Stimulated activated naive CD4-positive, alpha-beta T cell (primary cell): ENCODE measurements around the gene EPB41L5.
"Not testable (repeated sequence)": the region's sequence is repeated elsewhere in the genome, so short reads cannot be mapped to it uniquely, and the experiment has no call there.

ENCODE experiments used
- DNase-seq, 6 experiments: peaks; one replicate each; lab custom pipeline; 2025; lab: John Stamatoyannopoulos, UW

The EPB41L5 gene

GRCh38 chr2:120199817-120200459, 187.1 kb downstream of the EPB41L5 start:
- DNase-seq: not testable (repeated sequence)

DNA sequence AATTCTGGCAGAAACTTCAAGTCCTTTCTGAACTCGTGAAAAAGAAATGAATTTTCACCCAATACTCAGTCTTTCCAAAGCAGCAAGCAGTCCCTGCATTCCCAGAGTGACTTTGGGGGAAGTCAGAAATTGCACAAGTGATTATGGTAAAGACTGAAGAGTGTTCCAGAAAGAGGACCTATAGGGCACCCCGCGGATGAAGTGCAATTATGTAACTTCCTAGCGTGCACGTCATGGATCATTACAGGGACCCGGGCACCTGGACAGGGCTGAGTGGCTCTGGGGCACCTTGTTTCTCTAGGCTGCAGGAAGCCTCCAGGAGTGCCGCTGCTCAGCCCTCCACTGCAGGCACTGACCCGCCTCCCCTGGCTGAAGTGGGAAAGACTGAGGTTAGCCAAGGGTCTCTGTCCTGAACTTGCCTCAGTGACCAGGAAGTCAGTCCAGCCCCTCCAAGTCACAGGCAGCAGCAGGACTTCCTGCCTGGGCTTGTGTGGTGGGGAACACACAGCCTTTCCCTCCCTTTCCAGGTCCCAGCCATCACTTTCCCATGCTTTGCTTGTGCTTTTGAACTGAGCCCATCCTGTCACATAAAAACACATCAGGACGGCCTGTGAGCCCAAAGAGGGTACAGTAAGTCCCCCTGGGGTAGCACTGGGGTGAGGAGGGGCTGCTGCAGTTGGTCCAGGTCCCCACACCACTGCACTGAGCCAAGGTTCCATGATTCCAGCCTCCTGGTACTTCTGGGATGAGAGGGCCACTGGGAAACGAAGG, 190.6 kb downstream of the EPB41L5 start:
- no peak for DNase-seq

DNA sequence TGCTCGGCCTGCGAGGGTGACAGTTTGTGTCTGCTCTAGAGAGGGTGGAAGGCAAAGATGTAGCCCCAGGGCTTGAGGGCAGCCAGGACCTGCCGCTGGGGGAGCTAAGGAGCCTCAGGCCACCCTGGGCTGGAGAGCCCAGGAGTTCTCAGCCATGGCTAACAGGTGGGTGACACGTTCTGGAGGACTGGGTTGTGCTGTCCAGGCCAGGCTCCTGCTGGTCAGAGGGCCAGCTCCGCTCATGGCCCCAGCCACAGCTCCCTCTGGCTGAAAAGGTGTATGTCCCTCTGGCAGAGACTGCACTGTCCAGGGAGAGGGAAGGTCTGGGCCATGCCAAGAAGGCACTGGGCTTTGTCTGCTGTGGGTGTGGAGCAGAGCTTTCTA, 191.1 kb downstream of the EPB41L5 start:
- DNase-seq: no peak

GRCh38 chr2:120204417-120204816, 191.5 kb downstream of the EPB41L5 start:
- DNase-seq: no peak

GRCh38 chr2:120204945-120205670, 192.2 kb downstream of the EPB41L5 start:
- no peak for DNase-seq

- DNase-seq: peak in 1 of 6 experiments; percentile 3
Observed at GRCh38 chr2:120206022-120206581, 193.2 kb downstream of the EPB41L5 start.

DNA sequence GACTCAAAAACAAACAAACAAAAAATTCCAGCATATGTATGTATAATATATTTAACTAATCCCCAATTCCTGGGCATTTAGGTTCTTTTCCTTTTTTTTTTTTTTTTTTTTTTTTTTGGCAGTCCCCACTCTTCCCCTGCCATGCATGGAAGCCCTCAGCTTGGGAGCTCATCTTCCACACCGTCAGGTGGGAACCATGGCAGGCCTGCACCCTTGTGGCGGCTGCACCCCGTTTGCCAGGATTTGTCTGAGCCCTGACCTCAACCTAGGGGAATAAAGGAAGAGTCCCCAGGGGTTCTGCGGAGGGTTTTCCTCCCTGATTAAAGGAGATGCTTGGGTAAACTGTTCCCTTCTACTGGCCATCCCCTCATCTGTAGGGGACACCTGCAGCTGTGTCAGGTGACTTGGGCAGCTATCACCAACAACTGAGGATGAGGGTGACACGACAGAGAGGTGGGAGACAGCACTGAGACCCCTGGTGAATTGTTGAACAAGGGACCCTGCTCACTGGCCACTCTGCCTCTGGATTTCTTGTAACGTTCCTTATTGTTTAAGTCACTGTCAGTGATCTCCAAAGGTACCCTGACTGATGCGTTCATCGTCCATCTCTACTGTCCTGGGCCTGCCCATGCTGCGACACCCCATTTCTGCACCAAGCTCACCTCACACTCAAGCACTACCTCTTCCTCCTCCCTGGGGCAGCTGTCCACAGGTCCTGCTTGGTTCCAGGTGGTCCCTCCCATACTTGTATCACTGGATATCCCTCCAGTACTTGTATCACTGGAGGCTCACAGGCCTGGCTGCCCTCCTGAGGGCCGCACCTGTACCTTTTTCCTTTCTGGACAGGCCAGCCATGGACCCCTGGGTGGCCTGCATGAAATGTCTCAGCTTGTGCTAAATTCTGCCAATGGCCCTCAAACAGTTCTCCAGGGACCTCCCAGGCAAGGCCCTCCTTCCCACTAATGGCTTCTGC, 195.8 kb downstream of the EPB41L5 start:
- DNase-seq: no peak

- no peak for DNase-seq
Observed at GRCh38 chr2:120209427-120210269, 196.8 kb downstream of the EPB41L5 start.

- DNase-seq: no peak
Observed at GRCh38 chr2:120210270-120210693, 197.4 kb downstream of the EPB41L5 start.

GRCh38 chr2:120218181-120218580, 205.3 kb downstream of the EPB41L5 start:
- DNase-seq: no peak

DNA sequence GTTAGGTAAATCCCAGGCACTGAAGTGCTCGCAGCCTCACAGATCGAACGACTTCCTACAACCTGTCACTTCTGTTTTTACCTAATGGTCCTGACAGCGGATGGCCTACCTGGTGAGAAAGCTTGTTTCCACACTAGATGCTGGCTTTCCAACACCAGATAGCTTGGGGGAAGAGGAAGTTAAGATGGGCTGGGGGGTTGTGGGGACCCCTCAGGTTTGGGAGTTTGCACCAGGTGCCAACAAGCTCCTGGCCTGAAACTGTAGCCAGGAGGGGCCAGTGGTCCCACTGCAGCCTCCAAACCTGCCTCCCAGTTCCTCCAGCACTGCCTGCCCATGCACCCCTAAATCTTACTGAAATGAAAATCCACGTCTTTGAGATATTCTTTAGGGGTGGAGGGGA, 206.4 kb downstream of the EPB41L5 start:
- no peak for DNase-seq

DNA sequence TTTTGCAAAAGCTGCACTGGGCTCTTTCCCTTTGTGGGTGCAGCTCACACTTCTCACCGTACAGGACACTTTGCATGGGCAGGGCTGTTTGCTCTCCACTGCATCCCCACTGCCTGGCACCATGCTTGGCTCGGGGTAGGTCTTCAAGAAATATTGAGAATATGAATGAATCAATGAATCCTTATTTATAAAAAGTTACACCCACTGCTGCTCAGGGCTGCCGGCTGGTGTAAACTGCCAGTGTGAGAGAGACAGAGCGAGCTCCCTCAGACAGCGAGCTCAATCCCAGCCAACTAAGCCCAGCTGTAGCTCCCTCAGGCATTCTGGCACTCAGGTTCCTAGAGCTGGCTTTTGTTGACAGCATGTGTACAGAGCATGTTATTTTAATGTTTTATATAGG, 206.9 kb downstream of the EPB41L5 start:
- DNase-seq: no peak

DNA sequence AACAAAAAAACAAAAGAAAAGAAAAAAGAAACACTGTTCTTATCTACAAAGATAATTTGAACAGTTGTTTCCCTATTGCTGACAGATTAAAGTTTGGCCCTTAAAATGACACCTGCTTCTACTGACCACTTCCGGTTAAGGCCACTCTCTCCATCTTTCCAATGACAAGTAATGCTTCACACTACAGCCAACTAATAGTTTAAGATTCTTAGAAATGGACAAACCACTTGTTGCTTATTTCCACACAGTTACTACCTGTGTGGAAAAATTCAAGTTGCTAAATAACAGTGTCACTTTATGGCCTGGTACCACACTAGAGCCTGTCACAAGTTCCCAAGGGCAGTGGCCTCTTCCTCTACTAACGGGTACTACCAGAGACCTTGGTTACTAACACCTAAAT, 207.9 kb downstream of the EPB41L5 start:
- no peak for DNase-seq

DNA sequence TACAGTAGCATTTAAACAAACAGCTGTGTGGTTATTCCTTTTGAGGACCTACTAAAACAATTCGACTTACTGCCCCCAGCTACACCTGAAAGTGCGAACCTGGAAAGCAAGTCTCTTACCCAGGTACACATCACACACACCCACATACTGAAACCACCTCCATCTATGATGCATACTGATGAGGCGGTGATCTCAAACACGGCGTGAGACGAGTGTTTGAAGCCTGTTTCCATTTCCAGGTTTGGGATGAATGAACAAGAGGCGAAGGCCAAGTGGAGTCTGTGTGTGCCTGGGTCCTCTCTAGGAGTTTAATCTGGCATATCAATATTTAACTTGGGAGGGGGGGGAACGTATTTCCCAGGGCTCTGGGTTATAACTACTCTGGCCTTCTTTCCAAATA, 208.7 kb downstream of the EPB41L5 start:
- no peak for DNase-seq

- DNase-seq: no peak
Observed at GRCh38 chr2:120222186-120223033, 209.5 kb downstream of the EPB41L5 start.

DNA sequence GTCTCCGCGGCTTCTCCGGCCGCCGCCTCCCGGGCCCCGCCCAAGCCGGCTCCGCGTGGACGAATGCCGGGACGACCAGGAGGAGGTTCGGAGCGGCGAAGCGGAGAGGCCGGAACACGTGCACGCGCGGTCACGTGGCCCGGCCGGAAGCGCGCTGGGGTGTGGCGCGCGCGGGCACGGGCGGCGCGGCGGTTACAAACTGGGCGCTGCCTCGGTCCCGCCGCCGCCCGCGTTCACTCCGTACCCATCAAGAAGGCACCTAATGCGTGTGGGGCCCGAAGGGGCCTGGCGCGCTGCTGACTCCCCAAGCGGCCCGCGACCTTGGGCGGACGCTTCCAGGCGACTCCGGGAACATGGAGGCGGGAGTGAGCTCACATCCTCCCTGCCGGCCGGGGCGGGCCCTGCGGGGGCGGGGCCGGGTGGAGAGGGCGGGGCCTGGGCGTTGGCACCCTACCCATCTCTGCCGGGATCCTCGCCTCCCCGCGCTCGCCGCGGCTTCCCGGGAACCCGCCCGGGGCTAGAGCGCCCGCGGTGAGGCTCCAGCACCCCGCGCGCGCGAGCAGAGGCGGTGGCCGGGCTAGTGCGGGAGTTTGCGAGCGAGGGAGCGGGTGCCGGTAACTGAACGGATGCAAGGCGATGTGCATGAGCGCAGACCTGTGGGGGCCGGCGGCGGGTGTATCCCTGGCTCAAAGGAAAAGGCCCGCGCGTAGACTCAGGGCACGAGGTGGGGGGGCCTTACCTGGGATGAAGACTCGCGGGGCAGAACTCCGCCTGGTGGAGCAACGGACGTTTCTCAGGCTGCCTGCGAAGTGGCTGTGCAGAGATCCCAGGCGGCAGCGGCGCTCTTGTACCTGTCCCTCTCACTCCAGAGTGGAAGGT, 210.4 kb downstream of the EPB41L5 start, which contains the start of gene TMEM185B:
Gene TMEM185B, minus strand, starts transcription at position 367 of the 879 bp plus-strand sequence. CDS start 424 bp downstream, outside the sequence.
- peak; percentile 70 to 91 (median 86) for DNase-seq

DNA sequence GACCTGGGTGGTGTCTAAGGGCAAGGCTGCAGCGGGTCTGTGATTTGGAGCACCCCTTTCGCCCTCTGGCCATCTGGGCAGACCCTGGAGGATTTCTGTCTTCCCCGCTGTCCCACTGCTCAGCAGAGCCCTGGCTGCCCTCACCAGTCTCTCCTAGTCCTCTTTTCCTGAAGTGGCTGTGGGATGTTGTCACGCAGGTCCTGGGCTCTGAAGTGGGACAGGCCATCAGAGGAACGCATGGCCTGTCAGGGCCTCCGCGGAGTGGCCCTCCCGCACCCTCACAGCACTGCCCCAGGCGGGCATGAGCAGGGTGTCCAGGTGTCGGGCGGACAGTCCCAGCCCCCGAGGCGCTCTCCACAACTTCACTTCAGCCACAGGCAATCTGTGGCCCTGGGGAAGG, 211.4 kb downstream of the EPB41L5 start:
- no peak for DNase-seq
